Colon (tissue), 2 donors: ENCODE data around the gene TMEM131.
"Not testable (repeated sequence)": the region's sequence is repeated elsewhere in the genome, so short reads cannot be mapped to it uniquely, and the experiment has no call there.

ENCODE experiments used
- FAIRE-seq: peaks from 2 replicates; lab custom pipeline; 2012; peaks lifted over from hg19 to GRCh38; lab: Jason Lieb, UNC
- donor health status: control.
- donor health status: control.

Gene TMEM131

GRCh38 chr2:97723156-97724072 is 272.3 kb downstream of the TMEM131 start:
- no peak for FAIRE-seq

GRCh38 chr2:97722227-97722626 is 273.5 kb downstream of the TMEM131 start:
- FAIRE-seq, result no peak

GRCh38 chr2:97720746-97721145 is 275.0 kb downstream of the TMEM131 start:
- no peak for FAIRE-seq

- no peak for FAIRE-seq
These were observed 276.2 kb downstream of the TMEM131 start for GRCh38 chr2:97719362-97720155.

GRCh38 chr2:97718942-97719341 is 276.8 kb downstream of the TMEM131 start:
- no peak for FAIRE-seq

- FAIRE-seq, result no peak
These were observed 277.5 kb downstream of the TMEM131 start for GRCh38 chr2:97718051-97718882.

- no peak for FAIRE-seq
These were observed 278.1 kb downstream of the TMEM131 start for GRCh38 chr2:97717613-97717995.

GRCh38 chr2:97716695-97717612 is 278.8 kb downstream of the TMEM131 start:
- no peak for FAIRE-seq

- FAIRE-seq, result no peak
These were observed 279.6 kb downstream of the TMEM131 start for GRCh38 chr2:97715951-97716694.

- no peak for FAIRE-seq
These were observed 280.6 kb downstream of the TMEM131 start for GRCh38 chr2:97714950-97715652.

GRCh38 chr2:97714084-97714949 is 281.4 kb downstream of the TMEM131 start:
- no peak for FAIRE-seq

- no peak for FAIRE-seq
These were observed 282.3 kb downstream of the TMEM131 start, which contains the start of gene ZAP70 for GRCh38 chr2:97713296-97714083. TSS of gene ZAP70 (plus strand) at chr2:97713576. CDS start at chr2:97724037, 10,461 bp downstream.

- FAIRE-seq, result no peak
These were observed 283.0 kb downstream of the TMEM131 start for GRCh38 chr2:97712693-97713295.

GRCh38 chr2:97712175-97712574 is 283.6 kb downstream of the TMEM131 start:
- not testable (repeated sequence) for FAIRE-seq

- FAIRE-seq, result no peak
These were observed 284.4 kb downstream of the TMEM131 start for GRCh38 chr2:97711394-97711711.

GRCh38 chr2:97708608-97709007 is 287.1 kb downstream of the TMEM131 start:
- FAIRE-seq, result no peak

GRCh38 chr2:97708048-97708380 is 287.7 kb downstream of the TMEM131 start:
- no peak for FAIRE-seq
